H1 (cell line): ENCODE measurements around the gene NINJ2. TPM values are rescaled to one million over a fixed set of nuclear protein-coding genes. Genes with fewer than 3 reads are reported as not detected.

Experiments
- CTCF ChIA-PET: fragments of 300-600 bp; sonication (Branson Sonifier 250); formaldehyde crosslinking; loops from one replicate; lab custom pipeline; 2021; ENCODE audit not compliant: partially characterized antibody; lab: Charles Lee
- POLR2A ChIA-PET: fragments of 300-600 bp; sonication (Branson Sonifier 250); formaldehyde crosslinking; loops from one replicate; lab custom pipeline; 2021; ENCODE audit warnings: inconsistent platforms; ENCODE audit not compliant: partially characterized antibody; lab: Charles Lee
- DNase-seq, 2 experiments: peaks; one replicate each; pipeline versions ENCODE4 v3.0.0 to v3.0.0-alpha.2; 2010 to 2022; ENCODE audit warnings: low spot score in 2 of 2, low read depth in 1 of 2, mixed read lengths in 1 of 2
- FAIRE-seq: peaks from 2 replicates; lab custom pipeline; 2011; peaks lifted over from hg19 to GRCh38; lab: Jason Lieb, UNC
- H2AFZ ChIP-seq: 2 replicates; pipeline ENCODE4 v1.8.1; 2012; ENCODE audit warnings: low read length, inconsistent platforms
- H2AK5ac ChIP-seq: 2 replicates; pipeline ENCODE4 v1.6.1; 2013; ENCODE audit warnings: low read depth, low read length
- H2BK120ac ChIP-seq: replicated peaks from 2 replicates; pipeline ENCODE3; 2013; ENCODE audit warnings: low read depth, low read length, inconsistent platforms
- H2BK12ac ChIP-seq: 2 replicates; pipeline ENCODE4 v1.6.1; 2013; ENCODE audit warnings: low read depth, low read length
- H2BK15ac ChIP-seq: 2 replicates; pipeline ENCODE4 v1.6.1; 2013; ENCODE audit warnings: low read length
- H2BK20ac ChIP-seq: 2 replicates; pipeline ENCODE4 v1.6.1; 2013; ENCODE audit warnings: low read length
- H2BK5ac ChIP-seq: 2 replicates; pipeline ENCODE4 v1.6.1; 2013; ENCODE audit warnings: low read depth, low read length
- H3K14ac ChIP-seq: 2 replicates; pipeline ENCODE4 v1.6.1; 2013; ENCODE audit warnings: inconsistent platforms; ENCODE audit not compliant: insufficient read length
- H3K18ac ChIP-seq: 2 replicates; pipeline ENCODE4 v1.6.1; 2013; ENCODE audit warnings: low read length; ENCODE audit errors: extremely low read depth
- H3K23ac ChIP-seq: 2 replicates; pipeline ENCODE4 v1.6.1; 2013; ENCODE audit warnings: inconsistent platforms; ENCODE audit not compliant: insufficient read length
- H3K23me2 ChIP-seq: 2 replicates; pipeline ENCODE4 v1.6.1; 2013; ENCODE audit warnings: low read depth, low read length
- H3K27ac ChIP-seq: 2 replicates; pipeline ENCODE4 v1.6.1; 2011; ENCODE audit warnings: low read depth, low read length, inconsistent platforms
- H3K27me3 ChIP-seq, 4 experiments: replicated peaks in 1 of 4; 1 replicate in 1 of 4; 2 replicates in 3 of 4; pipeline versions ENCODE4 v1.6.1 to v1.8.1; 2011 to 2013; ENCODE audit warnings: low read length in 3 of 4, mild to moderate bottlenecking in 3 of 4, inconsistent platforms in 2 of 4, mixed read lengths in 2 of 4, moderate library complexity in 1 of 4; ENCODE audit not compliant: control insufficient read depth in 3 of 4, insufficient read depth in 3 of 4; ENCODE audit errors: extremely low read depth in 1 of 4
- H3K36me3 ChIP-seq, 4 experiments: 2 replicates each; pipeline versions ENCODE4 v1.6.1 to v1.8.1; 2011 to 2013; ENCODE audit warnings: mild to moderate bottlenecking in 4 of 4, low read length in 3 of 4, moderate library complexity in 2 of 4, control low read depth in 1 of 4, inconsistent platforms in 1 of 4; ENCODE audit not compliant: insufficient read depth in 4 of 4, control insufficient read depth in 2 of 4
- H3K4ac ChIP-seq: replicated peaks from 2 replicates; pipeline ENCODE3; 2013; ENCODE audit warnings: low read length, low read depth, mixed read lengths, inconsistent platforms; ENCODE audit not compliant: insufficient read length
- H3K4me1 ChIP-seq, 4 experiments: replicated peaks in 1 of 4; 1 replicate in 1 of 4; 2 replicates in 3 of 4; pipeline versions ENCODE4 v1.6.1 to v1.8.1; 2011 to 2013; ENCODE audit warnings: low read length in 3 of 4, inconsistent platforms in 2 of 4, mixed read lengths in 1 of 4; ENCODE audit not compliant: insufficient read depth in 4 of 4, control insufficient read depth in 3 of 4
- H3K4me2 ChIP-seq, 2 experiments: 2 replicates each; pipeline versions ENCODE4 v1.6.1 to v1.8.1; 2011 to 2013; ENCODE audit warnings: low read depth in 2 of 2, low read length in 2 of 2, control low read depth in 1 of 2, inconsistent platforms in 1 of 2, mild to moderate bottlenecking in 1 of 2; ENCODE audit not compliant: insufficient read depth in 1 of 2
- H3K4me3 ChIP-seq, 4 experiments: fragments of 200-600, 300-600 bp in 1 of 4; sonication (generic), shearing (Covaris generic), sonication (Bioruptor Twin) in 1 of 4; 2 replicates each; pipeline versions ENCODE4 v1.5.1 to v1.8.1; 2011 to 2016; ENCODE audit warnings: low read length in 4 of 4, low read depth in 3 of 4, control low read depth in 2 of 4, inconsistent platforms in 2 of 4, mild to moderate bottlenecking in 2 of 4, mixed read lengths in 1 of 4, moderate library complexity in 1 of 4; ENCODE audit not compliant: insufficient read depth in 2 of 4; ENCODE audit errors: extremely low read depth in 1 of 4
- H3K56ac ChIP-seq: replicated peaks from 2 replicates; pipeline ENCODE3; 2013; ENCODE audit warnings: low read depth, mild to moderate bottlenecking, mixed read lengths, low read length, inconsistent platforms; ENCODE audit not compliant: insufficient read length
- H3K79me1 ChIP-seq: 2 replicates; pipeline ENCODE4 v1.6.1; 2013; ENCODE audit warnings: low read depth, low read length, control low read depth
- H3K79me2 ChIP-seq, 2 experiments: 2 replicates each; pipeline versions ENCODE4 v1.6.1 to v1.8.1; 2012 to 2013; ENCODE audit warnings: low read length in 2 of 2, mild to moderate bottlenecking in 2 of 2, inconsistent platforms in 1 of 2; ENCODE audit not compliant: insufficient read depth in 2 of 2, control insufficient read depth in 1 of 2
- H3K9ac ChIP-seq, 4 experiments: replicated peaks in 1 of 4; 1 replicate in 1 of 4; 2 replicates in 3 of 4; pipeline versions ENCODE4 v1.6.1 to v1.8.1; 2011 to 2013; ENCODE audit warnings: low read depth in 3 of 4, low read length in 3 of 4, control low read depth in 2 of 4, mild to moderate bottlenecking in 2 of 4, moderate library complexity in 2 of 4, inconsistent platforms in 1 of 4; ENCODE audit errors: extremely low read depth in 1 of 4
- H3K9me3 ChIP-seq, 2 experiments: 2 replicates each; pipeline versions ENCODE4 v1.6.1 to v1.8.1; 2012 to 2013; ENCODE audit warnings: mild to moderate bottlenecking in 2 of 2, moderate library complexity in 2 of 2, control low read depth in 1 of 2, inconsistent platforms in 1 of 2, low read depth in 1 of 2, low read length in 1 of 2, mixed read lengths in 1 of 2; ENCODE audit not compliant: insufficient read depth in 2 of 2
- H4K20me1 ChIP-seq, 2 experiments: replicated peaks in 1 of 2; 2 replicates each; pipeline versions ENCODE3 to v1.8.1; 2011 to 2013; ENCODE audit warnings: inconsistent platforms in 2 of 2, low read length in 2 of 2, mild to moderate bottlenecking in 1 of 2; ENCODE audit not compliant: insufficient read depth in 2 of 2, control insufficient read depth in 1 of 2
- H4K5ac ChIP-seq: 2 replicates; pipeline ENCODE4 v1.6.1; 2013; ENCODE audit warnings: low read length, low read depth, mixed read lengths, inconsistent platforms; ENCODE audit not compliant: insufficient read length
- H4K8ac ChIP-seq: 2 replicates; pipeline ENCODE4 v1.8.0; 2013; ENCODE audit warnings: mild to moderate bottlenecking, moderate library complexity, low read length, inconsistent platforms; ENCODE audit not compliant: insufficient read depth; ENCODE audit errors: extremely low read depth
- H4K91ac ChIP-seq: replicated peaks from 2 replicates; pipeline ENCODE3; 2013; ENCODE audit warnings: low read length, mixed read lengths, inconsistent platforms; ENCODE audit not compliant: insufficient read length
- KDM1A ChIP-seq: fragments of 200-600, 300-600 bp; sonication (generic); IDR thresholded peaks from 2 replicates; pipeline ENCODE4 v1.7.1; 2016; ENCODE audit warnings: mild to moderate bottlenecking, low read length, borderline replicate concordance
- WGBS, 2 experiments: shearing (Covaris generic) in 1 of 2; methylation state at CpG; one replicate each; pipeline versions ENCODE4 v1.1.6 to v1.1.7; 2013 to 2015; ENCODE audit warnings: low lambda C conversion rate in 2 of 2, mixed read lengths in 2 of 2, inconsistent platforms in 1 of 2, low coverage in 1 of 2, missing lambda C conversion rate in 1 of 2; ENCODE audit not compliant: insufficient replicate concordance in 2 of 2, insufficient coverage in 1 of 2, insufficient read length in 1 of 2; ENCODE audit errors: extremely low coverage in 1 of 2, missing lambda C conversion rate in 1 of 2; 5-methylcytosine and 5-hydroxymethylcytosine counted together
- polyA plus RNA-seq, 7 experiments: library from polyadenylated mRNA; depleted of rRNA in 3 of 7; stranded (reverse) in 5 of 7; unstranded in 2 of 7; fragments of >200 nt in 5 of 7; fragments of 200-250 nt in 2 of 7; gene quantifications; 1 replicate in 5 of 7; 2 replicates in 1 of 7; 4 replicates in 1 of 7; pipeline versions ENCODE4 v1.2.1 to v1.2.3, GENCODE V29; 2011 to 2013; ENCODE audit warnings: missing spikeins in 2 of 7, mixed read lengths in 2 of 7
- total RNA-seq: library from RNA; stranded (reverse); fragmentation: NEBNext Ultra II Directional; extraction: Animal tissue kit (Norgen Biotek cat#: 25700); gene quantifications from 2 replicates; pipeline ENCODE4 v1.2.1, GENCODE V29; 2021

Gene NINJ2
- total and polyA plus RNA-seq, 2 of the 8 experiments (the other 6 are each of a cell fraction or from before 2014, with no cell fraction given) = 1.4 TPM; not detected in 1

GRCh38 chr12:664075-664778, 982 bp upstream of the NINJ2 start:
- no peaks in the 10 kb centered on the region for H3K9me3 ChIP-seq
- no peak overlapping the region for H2BK5ac ChIP-seq
- no peak overlapping the region for H3K18ac ChIP-seq
- no peak overlapping the region for H3K9ac ChIP-seq
- H3K4me3 ChIP-seq = no peak overlapping the region
- H2AFZ ChIP-seq = no peak overlapping the region
- no peak overlapping the region for H3K27ac ChIP-seq
- no peak overlapping the region for H3K4ac ChIP-seq
- no peak overlapping the region for H2AK5ac ChIP-seq
- peaks cover 0 to 13% (median 6%) of the 10 kb centered on the region in 4 experiments; a peak in 4 of 7 replicates for H3K4me1 ChIP-seq
- no peak overlapping the region; the same call in 1 of the 2 replicates for H2BK12ac ChIP-seq
- H3K27me3 ChIP-seq = 0 out of 7 replicates have a peak, but pooled peaks cover 0 to 2% (median 0%) of the 10 kb centered on the region in 4 experiments
- DNase-seq = no peak
- TF ChIP-seq KDM1A = no peak
- H2BK15ac ChIP-seq = no peak overlapping the region; the same call in 1 of the 2 replicates
- no peaks in the 10 kb centered on the region for H4K20me1 ChIP-seq
- H4K8ac ChIP-seq = peak overlapping the region; percentile 58; the same call in 1 of the 2 replicates
- H4K5ac ChIP-seq = no peak overlapping the region
- ChIA-PET POLR2A (interaction anchor here (1.3 kb wide), 1 partner anchor 22 kb away, joined by 3 read pairs; no protein-coding TSS in a partner anchor), CTCF (interaction anchor here (1.0 to 1.9 kb wide), 3 partner anchors 49 to 152 kb away, joined by 3 to 4 read pairs (median 4); no protein-coding TSS in a partner anchor)
- H3K79me2 ChIP-seq = no peaks in the 10 kb centered on the region
- no peak overlapping the region for H3K23ac ChIP-seq
- H2BK120ac ChIP-seq = no peak overlapping the region
- WGBS, 2 experiments = 84% methylated on average over 13 of the region's 13 CpGs; no CpG with 5 or more reads in 1 of the 2 experiments
- no peaks in the 10 kb centered on the region for H3K23me2 ChIP-seq
- H4K91ac ChIP-seq = no peak overlapping the region
- no peaks in the 10 kb centered on the region for H3K79me1 ChIP-seq
- no peak overlapping the region for H2BK20ac ChIP-seq
- H3K4me2 ChIP-seq = no peak overlapping the region
- FAIRE-seq = no peak
- H3K14ac ChIP-seq = no peak overlapping the region
- no peak overlapping the region for H3K56ac ChIP-seq
- H3K36me3 ChIP-seq = no peaks in the 10 kb centered on the region
